HL-60 (cell line): ENCODE measurements around the gene XRN2.

Experiments
- CTCF ChIP-seq: IDR thresholded peaks from one replicate; pipeline ENCODE4 v1.5.1; 2011; ENCODE audit warnings: low read length, control low read depth, inconsistent platforms; ENCODE audit not compliant: insufficient read depth
- GABPA ChIP-seq: IDR thresholded peaks from 2 replicates; pipeline ENCODE4 v1.6.1; 2012; ENCODE audit warnings: low read depth
- POLR2AphosphoS5 ChIP-seq: IDR thresholded peaks from 2 replicates; pipeline ENCODE4 v1.6.1; 2012; ENCODE audit warnings: low read depth

DNA sequence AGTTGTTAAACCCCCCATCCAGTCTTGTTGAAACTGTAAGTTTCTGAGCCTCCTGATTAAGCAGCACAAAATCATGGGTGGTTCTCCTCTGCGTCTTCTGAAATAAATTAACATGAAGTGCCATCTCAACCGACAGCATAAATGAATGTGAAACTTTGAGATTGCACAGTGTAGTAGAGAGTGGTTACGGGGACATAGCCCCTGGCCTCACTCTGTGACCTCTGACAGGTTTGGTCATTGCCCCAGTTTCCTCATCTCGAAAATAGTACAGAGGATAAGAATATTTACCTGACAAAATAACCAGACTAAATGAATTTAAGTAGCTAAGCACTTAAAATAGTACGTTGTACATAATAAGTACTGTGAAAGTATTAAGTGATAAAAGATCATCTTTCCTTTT is 75.1 kb downstream of the XRN2 start:
- TF ChIP-seq CTCF: no peak
- TF ChIP-seq GABPA: no peak
- TF ChIP-seq POLR2AphosphoS5: no peak
